ENCODE measurements around the gene METAP2. TPM values are rescaled to one million over a fixed set of nuclear protein-coding genes. Genes with fewer than 3 reads are reported as not detected.
A peak's percentile ranks its signal among the peaks of the same experiment; 100 is the strongest.

The METAP2 gene
- total RNA-seq, 1 donor from 2014 or later, result 90.6 TPM

- H3K27ac Mint-ChIP-seq, result peak overlapping the region; percentile 31
- H3K9me3 Mint-ChIP-seq (ENCODE audit: low read depth), result peaks cover 6% of the 10 kb centered on the region
- H3K4me3 Mint-ChIP-seq (ENCODE audit: low read depth), result no peak overlapping the region
- H3K4me1 Mint-ChIP-seq (ENCODE audit: low read depth), result peaks cover 34% of the 10 kb centered on the region
- DNase-seq (ENCODE audit: low spot score, unreplicated experiment), result no peak
- peaks cover 27% of the 10 kb centered on the region for H3K27me3 Mint-ChIP-seq
- TF ChIP-seq CTCF (IDR thresholded peaks at IDR 0.05; ENCODE audit: unreplicated experiment), result no peak
- peaks cover 1% of the 10 kb centered on the region for H3K36me3 Mint-ChIP-seq (ENCODE audit: insufficient read depth)
Observed at GRCh38 chr12:95551913-95552516, 78.1 kb downstream of the METAP2 start.

- Mint-ChIP-seq H3K4me3 (ENCODE audit: low read depth) (no peak overlapping the region), H3K4me1 (ENCODE audit: low read depth) (peaks cover 24% of the 10 kb centered on the region), H3K36me3 (ENCODE audit: insufficient read depth) (peaks cover 1% of the 10 kb centered on the region), H3K27me3 (peaks cover 17% of the 10 kb centered on the region), H3K27ac (no peak overlapping the region), H3K9me3 (ENCODE audit: low read depth) (peaks cover 6% of the 10 kb centered on the region)
- DNase-seq (ENCODE audit: low spot score, unreplicated experiment), result no peak
- no peak for TF ChIP-seq CTCF (IDR thresholded peaks at IDR 0.05; ENCODE audit: unreplicated experiment)
Observed at GRCh38 chr12:95553197-95553943, 79.4 kb downstream of the METAP2 start.

GRCh38 chr12:95554532-95555071 is 80.7 kb downstream of the METAP2 start:
- no peak for TF ChIP-seq CTCF (IDR thresholded peaks at IDR 0.05; ENCODE audit: unreplicated experiment)
- H3K36me3 Mint-ChIP-seq (ENCODE audit: insufficient read depth), result peaks cover under 1% of the 10 kb centered on the region
- H3K4me1 Mint-ChIP-seq (ENCODE audit: low read depth), result peaks cover 24% of the 10 kb centered on the region
- no peak for DNase-seq (ENCODE audit: low spot score, unreplicated experiment)
- no peak overlapping the region for H3K4me3 Mint-ChIP-seq (ENCODE audit: low read depth)
- H3K9me3 Mint-ChIP-seq (ENCODE audit: low read depth), result peaks cover under 1% of the 10 kb centered on the region
- H3K27me3 Mint-ChIP-seq, result peaks cover 11% of the 10 kb centered on the region
- no peak overlapping the region for H3K27ac Mint-ChIP-seq

GRCh38 chr12:95557625-95558024 is 83.7 kb downstream of the METAP2 start:
- DNase-seq (ENCODE audit: low spot score, unreplicated experiment), result no peak
- no peak for TF ChIP-seq CTCF (IDR thresholded peaks at IDR 0.05; ENCODE audit: unreplicated experiment)
- Mint-ChIP-seq H3K4me3 (ENCODE audit: low read depth) (no peak overlapping the region), H3K36me3 (ENCODE audit: insufficient read depth) (no peaks in the 10 kb centered on the region), H3K27ac (no peak overlapping the region), H3K9me3 (ENCODE audit: low read depth) (no peaks in the 10 kb centered on the region), H3K27me3 (no peaks in the 10 kb centered on the region), H3K4me1 (ENCODE audit: low read depth) (peaks cover 10% of the 10 kb centered on the region)

Other genes starting within 250 kb of the METAP2 start
- 11.6 and 13.3 TPM in 2 replicates for gene USP44, start 77.3 kb downstream of the METAP2 start, total RNA-seq

Data from progenitor cell of endocrine pancreas (in vitro differentiated cells).